ENCODE data around the gene DDX10.

DDX10 gene

DNA sequence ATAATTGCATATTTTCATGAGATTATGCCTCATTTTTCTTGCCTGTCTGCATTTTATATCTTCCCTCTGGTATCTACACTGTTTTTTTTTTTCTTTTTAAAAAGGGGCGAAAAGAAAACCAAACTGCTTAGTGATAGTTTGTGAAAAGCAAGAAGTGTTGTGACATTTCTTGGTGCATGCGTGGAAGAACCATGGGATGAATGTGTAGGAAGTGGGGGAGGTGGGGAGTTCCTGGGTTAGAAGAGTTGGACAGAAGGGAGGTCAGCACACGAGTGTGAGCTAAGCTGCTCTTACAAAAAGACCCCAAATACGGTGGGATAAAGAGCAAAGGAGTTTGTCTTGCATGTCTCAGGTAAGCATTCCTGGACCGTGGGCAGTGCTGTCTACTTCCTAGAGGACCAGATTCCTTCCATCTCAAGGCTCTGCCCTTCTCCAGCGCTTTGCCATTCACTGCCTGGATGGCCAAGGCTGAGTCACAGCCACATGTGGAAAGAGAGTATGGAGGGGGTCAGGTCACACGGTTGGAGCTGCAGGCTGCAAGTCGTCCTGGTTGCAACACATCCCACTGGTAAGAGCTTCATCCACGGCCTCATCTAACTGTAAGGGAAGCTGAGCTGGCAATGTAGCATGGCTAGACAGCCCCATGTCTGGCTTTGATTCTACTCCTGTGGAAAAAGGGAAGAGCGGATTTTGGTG is 300.6 kb downstream of the DDX10 start:
- Histone ChIP-seq H3K27ac (replicated peaks) (no peak overlapping the region), H3K4me3 (replicated peaks; ENCODE audit: insufficient read depth, low read length) (no peak overlapping the region), H3K27me3 (ENCODE audit: insufficient read depth, poor library complexity, severe bottlenecking) (no peaks in the 10 kb centered on the region)
- DNase-seq (ENCODE audit: low read depth in 1 of 2, low spot score in 1 of 2) = peak; percentile 58 to 79
- TF ChIP-seq REST (IDR thresholded peaks at IDR 0.05; ENCODE audit: insufficient replicate concordance, low read depth) = no peak

- TF ChIP-seq GABPA (IDR thresholded peaks at IDR 0.05; ENCODE audit: low read depth) = no peak
- TF ChIP-seq REST (IDR thresholded peaks at IDR 0.05; ENCODE audit: insufficient replicate concordance, low read depth) = no peak
- no peak for TF ChIP-seq SPI1 (IDR thresholded peaks at IDR 0.05; ENCODE audit: borderline replicate concordance, low read depth)
- TF ChIP-seq POLR2AphosphoS5 (IDR thresholded peaks at IDR 0.05; ENCODE audit: low read depth) = no peak
- TF ChIP-seq, protein P1, sequence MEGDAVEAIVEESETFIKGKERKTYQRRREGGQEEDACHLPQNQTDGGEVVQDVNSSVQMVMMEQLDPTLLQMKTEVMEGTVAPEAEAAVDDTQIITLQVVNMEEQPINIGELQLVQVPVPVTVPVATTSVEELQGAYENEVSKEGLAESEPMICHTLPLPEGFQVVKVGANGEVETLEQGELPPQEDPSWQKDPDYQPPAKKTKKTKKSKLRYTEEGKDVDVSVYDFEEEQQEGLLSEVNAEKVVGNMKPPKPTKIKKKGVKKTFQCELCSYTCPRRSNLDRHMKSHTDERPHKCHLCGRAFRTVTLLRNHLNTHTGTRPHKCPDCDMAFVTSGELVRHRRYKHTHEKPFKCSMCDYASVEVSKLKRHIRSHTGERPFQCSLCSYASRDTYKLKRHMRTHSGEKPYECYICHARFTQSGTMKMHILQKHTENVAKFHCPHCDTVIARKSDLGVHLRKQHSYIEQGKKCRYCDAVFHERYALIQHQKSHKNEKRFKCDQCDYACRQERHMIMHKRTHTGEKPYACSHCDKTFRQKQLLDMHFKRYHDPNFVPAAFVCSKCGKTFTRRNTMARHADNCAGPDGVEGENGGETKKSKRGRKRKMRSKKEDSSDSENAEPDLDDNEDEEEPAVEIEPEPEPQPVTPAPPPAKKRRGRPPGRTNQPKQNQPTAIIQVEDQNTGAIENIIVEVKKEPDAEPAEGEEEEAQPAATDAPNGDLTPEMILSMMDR (IDR thresholded peaks at IDR 0.05; ENCODE audit: insufficient read depth, low read length) = no peak
- no peak for DNase-seq (ENCODE audit: low read depth in 1 of 2, low spot score in 1 of 2)
- H3K27ac ChIP-seq (replicated peaks) = no peak overlapping the region
These were observed 301.3 kb downstream of the DDX10 start for GRCh38 chr11:108966206-108966605.

DNA sequence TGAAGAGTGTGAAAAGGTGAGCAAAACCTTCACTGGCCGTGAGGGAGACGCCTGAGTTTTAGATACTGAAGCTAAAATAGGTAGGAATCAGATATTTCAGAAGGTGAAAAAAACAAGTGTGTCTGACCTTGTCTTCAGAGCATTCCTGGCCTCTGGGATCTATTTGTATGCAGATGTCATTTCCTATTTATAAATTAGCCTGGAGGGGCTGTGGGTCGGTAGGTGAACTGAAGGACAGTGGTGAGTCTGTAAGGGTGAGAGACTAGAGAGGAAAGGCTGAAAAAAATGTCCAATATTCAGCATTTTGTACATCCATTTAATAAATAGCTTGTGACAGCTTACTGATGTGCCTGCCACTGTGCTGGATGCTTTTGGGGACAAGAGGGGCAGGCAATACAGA is 302.1 kb downstream of the DDX10 start:
- Histone ChIP-seq H3K27me3 (ENCODE audit: insufficient read depth, poor library complexity, severe bottlenecking) (no peaks in the 10 kb centered on the region), H3K27ac (replicated peaks) (no peak overlapping the region), H3K4me3 (replicated peaks; ENCODE audit: insufficient read depth, low read length) (no peak overlapping the region)
- DNase-seq (ENCODE audit: low read depth in 1 of 2, low spot score in 1 of 2) = no peak
- no peak for TF ChIP-seq REST (IDR thresholded peaks at IDR 0.05; ENCODE audit: insufficient replicate concordance, low read depth)
- no peak for TF ChIP-seq SPI1 (IDR thresholded peaks at IDR 0.05; ENCODE audit: borderline replicate concordance, low read depth)
- TF ChIP-seq, protein P1 (IDR thresholded peaks at IDR 0.05; ENCODE audit: insufficient read depth, low read length) = no peak
- no peak for TF ChIP-seq POLR2AphosphoS5 (IDR thresholded peaks at IDR 0.05; ENCODE audit: low read depth)
- no peak for TF ChIP-seq GABPA (IDR thresholded peaks at IDR 0.05; ENCODE audit: low read depth)

More at GRCh38 chr11:108966206-108966605, 301.3 kb downstream of the DDX10 start:
- H3K4me3 ChIP-seq (replicated peaks; ENCODE audit: insufficient read depth, low read length) = no peak overlapping the region
- H3K27me3 ChIP-seq (ENCODE audit: insufficient read depth, poor library complexity, severe bottlenecking) = no peaks in the 10 kb centered on the region

All from HL-60 (cell line).